HEK293 (cell line): ENCODE results near the gene WDR70.

Experiments used
- ZNF518A ChIP-seq: fragments of 450-650 bp; formaldehyde crosslinking; conservative IDR thresholded peaks from 2 replicates; pipeline ENCODE4 v1.5.1; 2016; ENCODE audit warnings: low read depth, missing biosample characterization, missing genetic modification characterization
- ZNF830 ChIP-seq: fragments of 450-650 bp; IDR thresholded peaks from 2 replicates; pipeline ENCODE4 v1.5.0; 2018; ENCODE audit warnings: missing biosample characterization, missing genetic modification characterization, low read depth, mild to moderate bottlenecking, moderate library complexity

- no peak for TF ChIP-seq ZNF830 (tag by site-specific recombination)
- TF ChIP-seq ZNF518A, result no peak
These were observed 285.4 kb downstream of the WDR70 start for GRCh38 chr5:37664551-37664950.
